Activated CD8-positive, alpha-beta memory T cell treated with anti-CD3 and anti-CD28 coated beads for 36 hours (primary cell): ENCODE measurements around the gene MAGI2. TPM values are rescaled to one million over a fixed set of nuclear protein-coding genes. Genes with fewer than 3 reads are reported as not detected.

Source experiments
- CTCF ChIA-PET: fragments of 350-600 bp; sonication (Branson Sonifier 250); formaldehyde crosslinking; loops from one replicate; lab custom pipeline; 2021; ENCODE audit warnings: antibody characterized with exemption; lab: Charles Lee
- POLR2A ChIA-PET: fragments of 350-600 bp; sonication (Branson Sonifier 250); formaldehyde crosslinking; loops from one replicate; lab custom pipeline; 2021; ENCODE audit warnings: antibody characterized with exemption; lab: Charles Lee
- total RNA-seq, 2 experiments: library from RNA; stranded (reverse); gene quantifications; one replicate each; pipeline ENCODE4 v1.2.3, GENCODE V29; 2021

The MAGI2 gene
- under 1 TPM; 0.17 to 0.30 TPM for total RNA-seq

GRCh38 chr7:79453558-79454360 lies at the start of gene MAGI2:
MAGI2 (minus strand) TSS chr7:79453667; CDS start chr7:79453320, 347 bp downstream.
- CTCF ChIA-PET, result no interaction called here
- POLR2A ChIA-PET, result no interaction called here

- ChIA-PET POLR2A (no interaction called here), CTCF (interaction anchor here (0.9 kb wide), 1 partner anchor 32 kb away, joined by 3 read pairs; no protein-coding TSS in a partner anchor)
Measured at GRCh38 chr7:79502151-79502550, 48.7 kb upstream of the MAGI2 start.

DNA sequence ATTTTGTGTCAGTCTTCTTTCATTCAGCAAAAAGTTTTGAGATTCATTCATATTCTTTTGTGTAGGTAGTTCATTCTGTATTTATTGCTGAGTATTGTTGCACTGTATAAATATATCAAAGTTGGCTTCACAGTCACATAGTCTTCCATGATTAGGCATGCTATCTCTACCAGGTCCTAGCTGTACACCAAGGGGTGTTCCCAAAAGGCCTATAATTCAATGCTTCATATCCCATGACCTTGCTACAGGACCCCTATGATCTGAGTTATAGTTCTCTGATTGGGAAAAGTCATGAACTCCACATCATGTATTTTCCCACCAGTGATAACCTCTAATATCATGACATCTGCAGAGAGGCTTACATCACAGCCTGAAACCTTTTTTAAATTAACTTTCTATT lies 47.3 kb upstream of the MAGI2 start:
- ChIA-PET POLR2A (no interaction called here), CTCF (no interaction called here)

DNA sequence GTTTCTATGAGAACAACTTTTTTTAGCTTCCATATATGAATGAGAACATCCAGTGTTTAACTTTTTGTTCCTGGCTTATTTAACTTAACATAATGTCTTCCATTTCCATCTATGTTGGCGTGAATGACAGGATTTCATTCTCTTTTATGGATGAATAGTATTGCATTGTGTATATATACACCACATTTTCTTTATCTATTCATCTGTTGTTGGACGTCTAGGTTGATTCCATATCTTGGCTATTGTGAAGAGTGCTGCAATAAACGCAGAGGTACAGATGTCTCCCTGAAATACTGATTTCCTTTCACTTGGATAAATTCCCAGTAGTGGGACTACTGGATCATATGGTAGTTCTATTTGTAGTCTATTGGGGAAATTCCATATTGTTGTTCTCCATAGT lies 44.3 kb upstream of the MAGI2 start:
- POLR2A ChIA-PET, result no interaction called here
- CTCF ChIA-PET, result no interaction called here

- ChIA-PET POLR2A (no interaction called here), CTCF (no interaction called here)
Measured at GRCh38 chr7:79495544-79496272, 42.2 kb upstream of the MAGI2 start.

DNA sequence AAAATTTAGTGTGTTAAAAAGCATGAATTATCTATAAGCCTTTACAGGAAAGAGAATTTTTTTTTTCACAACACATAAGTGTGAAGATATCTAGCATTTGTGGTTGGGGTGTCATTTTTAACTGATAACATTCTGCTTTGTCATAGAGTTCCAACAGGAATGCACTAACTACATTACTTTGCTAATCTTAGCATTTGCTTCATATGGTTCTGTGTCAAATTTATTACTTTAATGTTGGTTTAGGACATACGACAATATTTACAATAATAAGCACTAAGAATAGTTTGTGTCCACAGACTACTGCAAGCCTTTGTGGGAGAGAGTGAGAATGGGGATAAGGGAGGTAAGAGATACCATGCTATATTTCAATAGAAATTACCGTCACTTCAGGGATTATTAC lies 40.6 kb upstream of the MAGI2 start:
- POLR2A ChIA-PET, result no interaction called here
- CTCF ChIA-PET, result no interaction called here

- ChIA-PET CTCF (no interaction called here), POLR2A (no interaction called here)
Measured at GRCh38 chr7:79489371-79489770, 35.9 kb upstream of the MAGI2 start.

GRCh38 chr7:79478386-79478785 lies 24.9 kb upstream of the MAGI2 start:
- POLR2A ChIA-PET, result no interaction called here
- CTCF ChIA-PET, result no interaction called here

GRCh38 chr7:79475455-79475854 lies 22.0 kb upstream of the MAGI2 start:
- ChIA-PET POLR2A (no interaction called here), CTCF (no interaction called here)

- CTCF ChIA-PET, result no interaction called here
Measured at GRCh38 chr7:79471699-79472098, 18.2 kb upstream of the MAGI2 start.

DNA sequence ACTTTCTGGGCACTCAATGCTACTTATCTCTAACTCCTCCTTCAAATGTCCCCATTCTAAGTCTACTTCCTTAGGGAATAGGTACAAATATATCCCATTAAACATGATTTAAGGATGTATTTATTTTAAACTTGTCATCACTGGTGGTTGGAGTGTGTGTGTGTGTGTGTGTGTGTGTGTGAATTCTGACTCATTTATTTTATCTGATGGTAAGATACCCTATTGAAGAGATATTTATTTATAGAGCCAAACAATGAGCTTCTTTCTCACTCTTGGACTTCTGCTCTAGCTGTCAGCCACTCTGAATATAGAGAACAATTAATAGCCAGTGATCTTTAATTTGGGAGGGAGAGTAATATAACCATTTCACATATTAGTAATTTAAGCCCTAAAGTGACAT lies 17.8 kb upstream of the MAGI2 start:
- ChIA-PET CTCF (no interaction called here), POLR2A (no interaction called here)

More at GRCh38 chr7:79471699-79472098, 18.2 kb upstream of the MAGI2 start:
- POLR2A ChIA-PET, result no interaction called here

DNA sequence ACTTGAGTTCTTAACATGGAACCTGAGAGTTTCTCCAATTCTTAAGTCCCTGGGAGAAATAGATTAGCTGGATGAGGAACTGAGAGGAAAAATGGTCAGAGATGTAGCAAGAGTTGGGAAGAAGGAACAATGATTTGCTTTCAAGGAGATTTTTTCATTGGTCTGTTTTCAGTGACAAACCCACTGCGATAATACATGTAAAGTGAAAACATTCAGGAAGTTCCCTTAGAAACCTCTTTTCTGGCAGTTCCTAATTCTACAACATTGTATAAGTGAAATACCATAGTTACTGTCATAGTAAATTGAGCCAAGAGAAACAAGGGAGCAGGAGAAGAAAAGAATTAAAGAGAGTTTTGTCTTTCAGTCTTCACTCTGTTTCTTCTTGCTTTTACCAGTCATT lies 12.1 kb upstream of the MAGI2 start:
- CTCF ChIA-PET, result no interaction called here

GRCh38 chr7:79464051-79464450 lies 10.6 kb upstream of the MAGI2 start:
- CTCF ChIA-PET, result no interaction called here
- POLR2A ChIA-PET, result no interaction called here

More for the DNA sequence above, 12.1 kb upstream of the MAGI2 start:
- POLR2A ChIA-PET, result no interaction called here

DNA sequence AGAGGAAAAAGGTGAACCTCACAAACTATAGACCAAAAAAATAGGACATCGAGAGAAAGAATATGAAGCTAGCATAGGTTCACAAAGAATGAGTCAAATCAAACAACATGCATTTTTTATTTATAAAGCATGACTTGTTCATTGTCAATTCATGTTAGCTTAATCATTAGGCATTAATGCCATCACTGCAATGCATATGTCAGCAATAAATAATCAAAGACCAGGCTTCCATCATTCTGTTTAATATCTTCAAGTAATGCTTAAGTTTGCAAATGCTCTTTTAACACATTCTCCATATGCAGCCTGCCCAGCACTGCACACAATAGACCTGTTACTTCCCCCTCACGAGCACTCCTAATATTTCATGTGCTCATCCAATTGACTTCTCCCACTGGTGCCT lies 8.9 kb upstream of the MAGI2 start:
- POLR2A ChIA-PET, result interaction anchor here (0.6 kb wide), 1 partner anchor 10 kb away, joined by 3 read pairs; no protein-coding TSS in a partner anchor

GRCh38 chr7:79461660-79462059 lies 8.2 kb upstream of the MAGI2 start:
- ChIA-PET POLR2A (no interaction called here), CTCF (no interaction called here)

More for the DNA sequence above, 8.9 kb upstream of the MAGI2 start:
- CTCF ChIA-PET, result no interaction called here

DNA sequence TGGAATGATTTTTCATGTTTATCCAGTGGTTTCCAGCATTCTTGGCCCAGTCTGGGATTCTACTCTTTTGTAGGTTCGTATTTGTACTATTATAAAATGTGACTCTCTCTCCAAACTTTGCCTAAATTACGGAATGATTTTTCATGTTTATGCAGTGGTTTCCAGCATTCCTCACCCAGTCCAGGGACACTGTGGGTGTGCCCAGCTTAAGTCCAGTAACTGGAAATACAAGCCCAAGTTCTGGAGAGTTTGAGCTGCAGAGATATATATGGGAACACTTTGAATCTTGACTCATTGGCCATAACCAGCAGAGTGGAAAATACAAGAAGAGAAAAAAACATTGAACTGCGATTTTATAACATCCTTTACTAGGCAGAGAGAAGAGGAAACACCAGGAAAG lies 5.9 kb upstream of the MAGI2 start:
- ChIA-PET POLR2A (no interaction called here), CTCF (no interaction called here)

- POLR2A ChIA-PET, result no interaction called here
- CTCF ChIA-PET, result no interaction called here
Measured at GRCh38 chr7:79458796-79459195, 5.3 kb upstream of the MAGI2 start.

- CTCF ChIA-PET, result no interaction called here
- POLR2A ChIA-PET, result no interaction called here
Measured at GRCh38 chr7:79455173-79455790, 1.8 kb upstream of the MAGI2 start.

GRCh38 chr7:79454361-79454960 lies 994 bp upstream of the MAGI2 start:
- CTCF ChIA-PET, result no interaction called here
- POLR2A ChIA-PET, result no interaction called here

- POLR2A ChIA-PET, result no interaction called here
- CTCF ChIA-PET, result no interaction called here
Measured at GRCh38 chr7:79453266-79453557, 255 bp downstream of the MAGI2 start.
